NCI-H1092 (cell line): ENCODE data around the gene MRTFA.

ENCODE experiments used
- DNase-seq: peaks from one replicate; lab custom pipeline; 2025; lab: John Stamatoyannopoulos, UW

MRTFA gene

DNA sequence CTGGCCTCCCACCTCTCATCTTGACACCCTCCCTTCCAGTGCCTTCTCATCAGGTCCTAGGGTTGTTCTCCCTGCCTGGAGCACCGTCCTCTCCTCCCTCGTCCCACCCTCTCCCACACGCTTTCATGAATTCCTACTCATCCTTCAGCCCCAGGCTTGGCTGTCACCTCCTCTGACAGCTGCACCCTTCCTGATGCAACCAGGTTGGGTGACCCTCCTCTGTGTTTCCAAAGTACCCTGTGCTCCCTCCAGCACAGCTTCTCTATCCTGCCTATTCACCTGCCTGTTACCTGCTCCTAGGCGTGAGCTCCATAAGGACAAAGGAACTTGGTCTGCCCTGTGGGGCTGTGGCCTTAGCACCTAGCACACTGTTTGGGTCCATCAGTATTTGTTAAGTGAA, 207.7 kb downstream of the MRTFA start:
- DNase-seq: no peak

DNA sequence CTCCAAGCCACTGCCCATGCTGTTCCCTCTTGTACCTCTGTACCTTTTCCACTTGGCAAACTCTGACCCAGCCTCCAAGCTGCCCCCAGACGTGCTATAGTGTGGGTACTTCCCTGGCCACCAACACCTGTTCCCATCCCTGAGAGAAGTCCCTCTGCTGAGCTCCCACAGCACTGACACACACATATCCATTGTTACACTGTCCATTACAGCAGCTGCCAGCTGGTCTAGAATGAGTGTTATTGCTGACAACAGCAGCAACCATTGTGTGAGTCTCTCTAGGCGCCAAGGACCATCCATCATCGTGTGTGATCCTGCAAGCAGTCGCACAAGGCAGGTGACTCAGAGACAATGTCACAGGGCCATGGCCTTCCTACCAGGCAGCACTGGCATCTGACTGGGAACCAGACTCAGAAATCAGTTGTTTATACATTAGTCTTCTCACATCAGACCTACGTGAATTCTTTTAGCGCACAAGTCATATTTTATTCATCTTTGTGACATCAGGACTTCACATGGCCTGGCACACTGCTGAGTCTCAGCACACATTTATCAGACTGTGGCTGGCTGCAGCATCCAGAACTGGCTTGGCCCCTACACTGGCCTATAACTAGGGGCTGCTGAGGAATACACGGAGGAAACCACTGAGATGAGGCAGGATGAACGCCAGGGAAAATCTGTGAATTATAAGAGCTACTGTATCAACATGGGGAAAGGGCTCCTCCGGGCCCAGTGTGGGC, 209.8 kb downstream of the MRTFA start:
- peak; percentile 87 for DNase-seq

DNA sequence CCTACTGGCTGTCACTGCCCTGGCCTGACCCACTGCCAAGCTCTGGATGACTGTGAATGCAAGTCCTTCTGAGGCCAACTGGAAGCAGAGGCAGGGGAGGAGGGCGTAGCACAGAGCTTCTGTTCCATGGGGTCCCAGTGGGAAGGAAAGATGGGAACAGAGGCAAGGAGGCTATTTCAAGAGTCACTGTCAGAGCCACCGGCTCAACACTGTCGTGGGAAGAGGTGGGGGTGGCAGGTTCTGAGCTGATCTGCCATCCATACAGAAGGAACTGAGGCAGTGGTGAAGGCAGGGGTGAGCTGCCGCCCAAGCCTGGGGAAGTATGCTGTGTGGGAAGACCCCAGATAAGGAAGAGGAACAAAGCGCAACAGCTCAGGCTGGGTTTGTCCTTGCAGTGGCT, 211.4 kb downstream of the MRTFA start:
- no peak for DNase-seq

DNA sequence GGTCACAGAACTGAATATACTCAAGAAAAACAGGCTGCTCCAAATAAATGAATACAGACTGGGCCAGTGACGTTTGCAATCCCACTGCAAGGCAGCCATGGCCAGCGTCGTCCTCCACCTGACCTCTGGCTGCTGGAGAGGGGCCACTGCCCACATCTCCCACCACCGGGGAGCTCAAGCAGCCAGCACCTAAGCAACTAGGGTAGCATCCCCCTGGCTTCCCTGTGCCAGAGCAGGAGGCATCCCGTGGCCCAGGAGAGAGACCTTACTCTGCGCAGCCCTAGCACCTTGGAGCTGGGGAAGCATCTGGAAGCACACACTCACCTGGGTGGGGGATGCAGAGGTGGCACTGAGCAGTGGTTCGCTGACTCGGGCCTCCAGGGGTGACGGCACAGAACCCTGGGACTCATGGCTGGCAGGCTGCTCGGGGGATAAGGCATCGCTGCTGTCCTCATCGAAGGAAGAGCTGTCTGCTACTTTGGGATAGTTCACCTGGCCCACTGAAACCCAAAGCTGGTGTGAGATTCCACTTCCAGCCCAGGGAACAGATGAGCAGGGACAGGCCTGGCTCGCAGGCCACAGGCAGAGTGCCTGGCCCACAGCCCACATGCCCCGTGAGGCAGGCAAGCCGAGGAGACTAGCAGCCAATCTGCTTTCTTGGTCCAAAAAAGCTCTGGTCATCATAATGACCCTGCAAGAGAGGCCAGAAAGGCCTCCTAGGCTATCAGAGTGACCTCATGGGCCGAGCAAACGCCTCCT, 212.5 kb downstream of the MRTFA start:
- DNase-seq: no peak

GRCh38 chr22:40423310-40423688, 213.2 kb downstream of the MRTFA start:
- DNase-seq: no peak

- DNase-seq: no peak
Measured at GRCh38 chr22:40422558-40423309, 213.8 kb downstream of the MRTFA start.

DNA sequence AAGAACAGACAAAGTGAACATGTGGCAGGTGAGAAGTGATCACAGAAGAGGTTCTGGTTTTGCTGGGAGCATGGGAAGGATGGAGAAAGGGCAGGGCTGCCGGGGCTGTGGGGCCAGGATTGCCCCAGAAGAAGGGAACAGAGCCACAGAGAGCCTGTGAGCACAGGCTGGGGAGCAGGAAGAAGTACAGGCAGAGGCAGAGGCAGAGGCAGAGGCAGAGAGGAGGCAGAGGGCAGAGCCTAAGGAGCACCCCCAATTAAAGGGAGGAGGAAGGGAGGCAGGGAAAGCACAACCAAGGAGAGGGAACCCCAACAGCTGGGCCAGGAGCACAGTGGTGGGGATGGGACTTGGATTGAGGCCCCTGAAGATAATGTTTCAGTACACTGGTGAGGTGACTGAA, 214.6 kb downstream of the MRTFA start:
- no peak for DNase-seq

GRCh38 chr22:40421082-40421350, 215.5 kb downstream of the MRTFA start:
- DNase-seq: no peak

DNA sequence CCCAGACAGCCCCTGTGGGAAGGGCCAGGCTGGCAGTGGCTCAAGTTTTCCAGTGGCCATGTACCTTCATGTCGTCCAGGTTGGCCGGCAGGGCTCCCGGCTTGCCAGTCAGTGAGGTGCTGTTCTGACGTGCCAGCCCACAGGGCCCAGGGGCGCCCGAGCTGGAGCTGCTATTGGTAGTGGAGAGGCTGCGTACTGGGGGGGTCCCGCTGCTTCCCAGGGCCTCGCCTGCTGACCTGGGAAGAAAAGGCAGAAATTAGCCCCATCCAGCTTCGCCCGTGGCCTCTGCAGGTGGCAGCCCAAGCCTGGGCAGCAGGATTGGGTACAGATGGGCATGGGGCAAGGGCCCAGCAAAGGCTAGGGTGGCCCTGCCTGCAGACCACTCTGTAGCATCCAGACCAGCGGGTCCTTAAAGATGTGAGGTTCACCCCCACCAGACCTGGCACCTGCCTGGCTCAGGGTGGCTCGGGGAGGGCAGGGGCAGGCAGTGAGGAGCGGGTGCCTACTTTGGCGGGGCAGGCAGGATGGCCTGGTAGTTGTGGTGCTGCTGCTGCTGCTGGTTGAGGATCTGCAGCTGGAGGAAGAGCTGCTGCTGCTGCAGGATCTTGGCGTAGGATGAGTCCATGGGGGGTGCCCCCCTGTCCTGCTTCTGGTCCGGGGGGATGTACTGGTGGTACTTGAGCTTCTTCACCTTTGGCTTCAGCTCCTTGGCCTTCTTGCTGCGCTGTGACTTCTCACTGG, 216.0 kb downstream of the MRTFA start:
- no peak for DNase-seq

GRCh38 chr22:40419718-40420117, 216.8 kb downstream of the MRTFA start:
- DNase-seq: no peak

- peak; percentile 77 for DNase-seq
Measured at GRCh38 chr22:40418366-40419201, 217.9 kb downstream of the MRTFA start.

- DNase-seq: no peak
Measured at GRCh38 chr22:40417881-40418280, 218.6 kb downstream of the MRTFA start.

GRCh38 chr22:40417041-40417440, 219.5 kb downstream of the MRTFA start:
- DNase-seq: no peak

DNA sequence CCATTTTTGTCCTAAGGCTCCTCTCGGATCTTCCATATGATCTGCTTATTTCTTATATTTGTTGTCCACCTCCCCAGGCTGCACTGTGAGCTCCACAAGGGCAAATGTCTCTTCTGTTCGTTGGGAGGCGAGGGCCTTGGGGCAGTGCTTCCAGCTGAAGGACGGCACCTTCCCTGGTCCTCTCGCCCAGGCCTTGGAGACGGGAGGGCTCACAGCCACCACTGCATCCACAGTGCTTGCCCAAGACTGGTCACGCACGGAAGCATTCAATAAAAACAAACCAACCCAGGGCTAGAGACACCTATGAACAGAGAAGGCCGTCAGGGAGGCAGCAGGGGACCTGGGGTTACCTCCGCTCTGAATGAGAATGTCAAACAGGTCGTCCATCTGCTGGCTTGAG, 219.9 kb downstream of the MRTFA start:
- DNase-seq: no peak

DNA sequence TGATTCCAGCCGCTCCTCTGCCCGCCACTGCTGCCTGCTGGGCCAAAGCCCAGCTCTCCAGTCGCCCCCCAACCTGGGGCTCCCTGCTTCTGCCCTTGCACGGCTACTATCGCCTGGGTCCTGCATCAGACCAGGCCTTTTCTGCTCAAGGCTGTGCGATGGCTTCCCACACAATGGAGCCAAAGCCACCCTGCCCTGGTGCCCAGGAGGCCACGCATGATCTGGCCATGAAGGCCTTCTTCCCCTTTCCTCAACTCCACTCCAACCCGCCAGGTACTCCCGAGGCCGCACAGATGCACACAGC, 220.3 kb downstream of the MRTFA start:
- DNase-seq: no peak

DNA sequence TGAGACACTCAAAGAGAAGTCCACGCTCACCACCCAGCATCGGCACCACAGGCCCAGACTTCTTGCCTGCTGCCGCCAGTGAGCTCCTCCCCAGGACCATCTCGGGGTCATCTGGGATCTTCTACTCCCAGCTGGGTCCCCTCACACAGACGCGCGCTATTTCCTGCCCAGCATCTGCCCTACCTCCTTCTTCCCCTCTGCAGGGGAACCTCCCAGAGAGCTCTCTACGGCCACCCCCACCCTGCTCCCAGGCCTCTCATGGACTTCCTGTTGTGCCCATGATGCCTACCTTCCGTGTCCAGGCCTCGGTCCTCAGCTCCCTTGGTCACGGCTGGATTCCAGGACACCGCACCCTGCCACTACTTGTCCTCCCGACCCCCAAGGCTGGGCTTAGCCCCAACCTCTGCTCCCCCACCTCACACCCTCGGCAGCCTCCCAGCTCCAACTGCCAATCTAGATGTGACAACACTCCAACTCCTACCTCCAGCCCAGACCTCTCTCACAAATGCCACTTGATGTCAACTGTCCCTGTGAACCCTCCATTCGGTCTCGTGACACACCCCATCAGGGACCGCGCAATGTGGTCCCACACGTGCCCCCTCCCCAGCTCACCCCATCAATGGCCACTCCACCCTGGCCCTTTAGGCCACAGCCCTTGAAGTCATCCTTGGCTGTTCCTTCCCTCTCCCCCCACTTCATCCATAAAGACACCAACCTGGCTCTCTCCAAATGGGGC, 220.8 kb downstream of the MRTFA start:
- no peak for DNase-seq

DNA sequence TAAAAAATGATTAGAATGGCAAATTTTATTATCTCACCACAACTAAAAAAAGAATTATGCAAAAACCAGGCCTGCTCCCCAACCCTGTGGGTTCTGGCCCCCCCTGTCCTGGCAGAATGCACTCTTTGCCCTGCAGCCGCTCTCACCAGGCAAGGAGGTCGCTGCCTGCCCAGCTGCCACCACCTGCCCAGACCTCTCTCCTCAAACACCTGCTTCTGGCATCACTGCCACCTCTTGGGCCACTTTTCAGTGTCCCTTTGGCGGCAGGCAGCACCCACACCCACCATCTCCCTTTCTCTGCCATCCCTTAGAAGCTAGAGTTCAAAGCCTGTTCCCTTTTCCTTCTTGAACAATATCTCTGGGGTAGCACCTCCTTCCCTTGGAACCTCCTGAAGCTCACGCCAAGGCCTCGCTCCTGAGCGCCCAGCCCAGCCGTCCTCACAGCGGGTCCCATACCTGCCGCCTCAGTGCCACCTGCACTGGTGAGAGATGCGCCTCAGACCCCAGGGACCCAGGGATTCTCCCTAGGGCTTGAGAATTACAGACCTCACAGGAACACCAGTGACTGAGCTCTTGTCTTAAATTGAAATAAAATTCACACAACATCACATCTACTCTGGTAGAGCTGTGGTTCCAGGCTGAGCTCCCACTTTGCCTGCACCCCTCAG, 221.5 kb downstream of the MRTFA start:
- DNase-seq: no peak

GRCh38 chr22:40414311-40414710, 222.2 kb downstream of the MRTFA start:
- DNase-seq: no peak

GRCh38 chr22:40413873-40414272, 222.6 kb downstream of the MRTFA start:
- no peak for DNase-seq

GRCh38 chr22:40412441-40412840, 224.1 kb downstream of the MRTFA start:
- DNase-seq: no peak

GRCh38 chr22:40411506-40411861, 225.0 kb downstream of the MRTFA start:
- no peak for DNase-seq
